Measurements from ENCODE around the gene ANKK1. TPM values are rescaled to one million over a fixed set of nuclear protein-coding genes. Genes with fewer than 3 reads are reported as not detected.

Gene ANKK1
- total RNA-seq, 1 donor from 2014 or later, result 0.29 TPM

Other genes starting within 250 kb of the ANKK1 start
- gene TTC12, start 73.2 kb upstream of the ANKK1 start, total RNA-seq, result 28.3 TPM
- 0.32 TPM for gene DRD2, start 87.6 kb downstream of the ANKK1 start, total RNA-seq

Measured in mucosa of gallbladder (tissue), 1 donor.